RPMI7951 (cell line): Measurements from ENCODE around the gene KCTD1. TPM values are rescaled to one million over a fixed set of nuclear protein-coding genes. Genes with fewer than 3 reads are reported as not detected.
A peak's percentile ranks its signal among the peaks of the same experiment; 100 is the strongest.
"Not testable (repeated sequence)": the region's sequence is repeated elsewhere in the genome, so short reads cannot be mapped to it uniquely, and the experiment has no call there.

Experiments
- DNase-seq: peaks from one replicate; pipeline ENCODE4 v3.0.0-alpha.2; 2012; ENCODE audit warnings: low read depth
- total RNA-seq: library from RNA; depleted of rRNA; stranded (reverse); fragments of >200 nt; shearing (Covaris generic); gene quantifications from 2 replicates; pipeline ENCODE4 v1.2.3, GENCODE V29; 2014

Gene KCTD1
- total RNA-seq, 1 experiment from 2014 or later: 19.2 TPM

GRCh38 chr18:26458526-26459232, 89.7 kb downstream of the KCTD1 start:
- peak; percentile 80 for DNase-seq

GRCh38 chr18:26457611-26458353, 90.6 kb downstream of the KCTD1 start:
- DNase-seq: no peak

- DNase-seq: no peak
These were observed 91.2 kb downstream of the KCTD1 start for GRCh38 chr18:26457195-26457594.

DNA sequence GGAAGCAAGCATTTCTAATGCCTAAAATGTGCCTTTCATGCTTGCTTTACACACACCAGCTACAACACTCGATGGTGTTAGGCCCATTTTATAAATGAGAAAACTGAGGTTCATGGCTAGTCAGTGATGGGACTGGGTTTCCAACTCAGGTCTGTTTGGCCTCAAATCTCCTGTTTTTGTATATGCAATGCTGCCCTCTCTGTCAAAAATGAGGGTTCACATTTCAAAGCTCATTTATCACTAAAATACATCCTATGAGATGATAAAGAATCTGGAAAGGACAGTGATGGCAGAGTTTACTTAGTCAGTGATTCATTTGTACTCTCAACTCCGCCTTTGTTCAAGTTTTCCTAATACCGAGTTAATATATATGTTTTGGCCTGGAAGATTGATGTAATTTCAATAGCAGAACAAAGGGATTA, 92.3 kb downstream of the KCTD1 start:
- DNase-seq: no peak

- no peak for DNase-seq
These were observed 92.7 kb downstream of the KCTD1 start for GRCh38 chr18:26455639-26456038.

DNA sequence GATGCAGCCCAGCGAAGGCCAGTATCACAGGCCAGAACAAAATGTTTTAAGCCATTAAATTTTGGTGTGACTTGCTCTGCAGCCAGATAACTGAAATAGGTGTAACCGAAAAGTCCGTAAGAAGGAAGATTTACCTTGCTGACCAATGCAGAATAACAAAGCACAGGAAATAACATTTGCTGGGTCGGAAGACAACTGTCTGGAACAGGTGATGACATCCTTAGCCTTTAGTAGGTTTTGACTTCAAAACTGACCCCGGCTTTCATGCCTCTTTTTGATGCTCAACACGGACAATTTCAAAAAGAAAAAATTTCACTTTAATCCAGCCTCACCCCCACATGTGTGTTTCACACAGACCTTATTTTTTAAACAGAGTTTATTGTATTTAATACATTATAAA, 93.7 kb downstream of the KCTD1 start:
- DNase-seq: no peak

DNA sequence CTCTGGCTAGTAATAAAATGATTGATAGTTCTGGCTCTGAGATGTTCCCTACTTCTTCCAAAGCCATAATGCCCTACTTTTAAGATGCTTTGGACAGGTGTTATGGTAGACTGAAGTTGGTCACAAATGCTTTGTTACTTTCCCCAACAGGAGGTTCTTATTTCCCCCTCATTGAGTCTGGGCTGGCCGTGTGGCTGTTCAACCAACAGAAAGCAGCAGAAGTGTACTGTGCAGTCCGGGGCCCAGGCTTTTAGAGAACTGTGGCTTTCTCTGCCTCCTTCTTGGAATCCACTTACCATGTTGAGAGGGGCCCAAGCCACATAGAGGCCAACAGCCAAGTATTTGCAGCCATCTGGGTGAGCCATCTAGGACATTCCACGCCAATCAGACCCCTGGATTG, 94.2 kb downstream of the KCTD1 start:
- no peak for DNase-seq

- no peak for DNase-seq
These were observed 94.9 kb downstream of the KCTD1 start for GRCh38 chr18:26453386-26453901.

GRCh38 chr18:26450989-26451682, 97.2 kb downstream of the KCTD1 start:
- no peak for DNase-seq

GRCh38 chr18:26448714-26449159, 99.6 kb downstream of the KCTD1 start:
- DNase-seq: no peak

GRCh38 chr18:26443853-26444252, 104.5 kb downstream of the KCTD1 start:
- DNase-seq: no peak

DNA sequence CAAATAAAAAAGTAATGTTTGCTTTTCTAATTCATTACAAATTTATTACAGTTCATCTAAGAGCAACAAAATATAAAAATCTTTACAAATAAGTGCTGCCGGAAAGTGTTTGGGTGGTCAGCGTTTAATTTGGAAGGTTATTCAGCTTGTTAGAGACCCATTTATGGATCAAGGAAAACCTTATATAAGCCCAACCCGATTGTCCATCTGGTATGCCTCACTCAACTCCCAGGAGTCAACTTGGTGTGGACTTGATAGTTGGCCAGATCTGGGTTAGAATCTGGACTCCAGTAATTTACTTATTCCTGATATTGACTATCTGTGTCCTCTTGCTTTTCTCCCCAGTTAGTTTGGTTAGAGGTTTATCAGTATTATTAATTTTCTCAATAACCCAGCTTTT, 106.2 kb downstream of the KCTD1 start:
- peak; percentile 9 for DNase-seq

DNA sequence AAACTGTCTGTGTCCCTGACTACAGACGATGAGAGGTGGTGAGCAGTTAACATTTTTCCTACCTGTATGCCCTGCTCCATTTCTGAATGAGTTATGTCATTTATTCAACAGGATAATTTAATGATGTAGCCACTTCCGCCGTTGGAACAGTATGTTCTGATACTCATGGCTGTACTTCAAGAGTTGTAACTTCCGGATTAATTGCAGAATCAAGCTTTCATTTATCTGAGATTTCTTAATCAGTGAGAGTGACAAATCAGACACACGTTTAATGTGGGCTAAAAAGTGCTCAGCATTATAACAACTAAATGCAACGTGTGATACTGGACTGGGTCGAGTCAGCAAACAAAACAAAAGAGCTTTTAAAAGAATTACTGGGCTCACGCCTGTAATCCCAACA, 107.7 kb downstream of the KCTD1 start:
- DNase-seq: no peak

DNA sequence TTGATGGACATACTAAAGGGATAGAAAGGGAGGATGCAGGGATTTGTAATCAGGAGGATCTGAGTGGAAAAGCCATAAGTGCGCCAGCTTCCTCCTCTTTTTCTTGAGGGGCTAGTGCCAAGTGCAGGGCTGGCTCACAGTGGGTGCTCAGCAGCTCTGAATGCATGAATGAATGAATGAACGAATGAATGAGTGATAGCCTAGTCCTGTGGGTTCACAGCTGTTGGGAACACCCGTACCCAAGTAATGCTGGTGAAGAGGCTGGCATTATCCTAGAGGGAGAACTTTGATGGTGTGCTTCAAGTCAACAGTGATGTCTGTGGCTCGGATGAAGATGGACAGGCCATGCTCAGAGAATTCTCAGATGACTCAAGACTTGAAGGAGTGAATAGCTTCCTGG, 108.8 kb downstream of the KCTD1 start:
- DNase-seq: no peak

- DNase-seq: no peak
These were observed 109.4 kb downstream of the KCTD1 start for GRCh38 chr18:26438980-26439379.

DNA sequence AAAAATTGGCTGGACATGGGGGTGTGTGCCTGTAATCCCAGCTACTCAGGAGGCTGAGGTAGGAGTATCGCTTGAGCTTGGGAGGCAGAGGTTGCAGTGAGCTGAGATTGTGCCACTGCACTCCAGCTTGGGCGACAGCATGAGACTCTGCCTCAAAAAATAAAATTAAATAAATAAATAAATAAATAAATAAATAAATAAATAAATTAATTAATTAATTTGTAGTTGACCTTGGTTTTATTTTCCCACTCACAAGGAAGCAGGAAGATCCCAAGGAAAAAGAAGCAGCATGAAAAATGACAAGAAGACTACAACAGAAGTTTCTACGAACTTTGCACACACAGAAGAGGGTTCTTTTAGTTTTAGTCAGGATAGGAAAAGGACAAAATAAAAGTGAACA, 110.7 kb downstream of the KCTD1 start:
- not testable (repeated sequence) for DNase-seq

DNA sequence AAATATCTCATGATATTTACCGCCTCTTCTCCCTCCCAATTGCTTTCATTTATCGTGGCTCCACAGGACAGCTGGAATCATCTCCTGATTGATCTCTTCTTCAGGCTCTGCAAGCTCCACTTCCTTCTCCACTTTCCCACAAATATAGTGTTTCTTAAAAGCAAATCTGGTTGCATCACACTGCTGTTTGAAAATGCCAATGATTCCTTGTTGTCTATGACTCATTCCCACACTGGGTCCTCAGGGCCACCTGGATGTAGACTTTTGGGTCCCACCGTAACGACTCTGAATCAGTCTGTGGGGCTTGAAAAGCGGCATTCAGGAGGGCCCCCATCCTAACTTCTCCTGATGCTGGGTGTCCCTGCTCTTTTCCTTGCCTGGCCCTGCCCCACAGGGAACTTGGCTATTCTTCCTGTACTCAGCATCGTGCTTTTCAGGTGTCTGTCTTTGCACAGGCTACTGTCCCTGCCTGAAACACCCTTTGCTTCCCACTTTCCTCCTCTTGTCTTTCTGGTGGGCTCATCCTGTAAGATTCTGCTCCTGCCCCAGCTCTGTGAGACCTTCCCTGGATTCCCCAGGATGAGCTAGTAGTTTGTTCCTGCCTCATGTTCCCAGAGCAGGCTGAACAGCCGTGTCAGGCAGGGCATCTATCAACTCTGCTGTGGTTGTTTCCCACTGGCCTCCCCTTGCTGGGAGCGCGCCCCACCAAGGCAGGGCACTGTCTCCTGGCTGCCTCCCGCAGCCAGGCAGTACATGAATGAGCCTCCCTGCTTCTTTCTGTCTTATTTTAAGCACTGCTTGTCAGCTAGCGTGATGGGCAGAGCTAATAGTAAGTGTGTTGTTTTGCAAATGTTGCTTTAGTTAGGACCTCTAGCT, 111.9 kb downstream of the KCTD1 start:
- DNase-seq: peak; percentile 71

DNA sequence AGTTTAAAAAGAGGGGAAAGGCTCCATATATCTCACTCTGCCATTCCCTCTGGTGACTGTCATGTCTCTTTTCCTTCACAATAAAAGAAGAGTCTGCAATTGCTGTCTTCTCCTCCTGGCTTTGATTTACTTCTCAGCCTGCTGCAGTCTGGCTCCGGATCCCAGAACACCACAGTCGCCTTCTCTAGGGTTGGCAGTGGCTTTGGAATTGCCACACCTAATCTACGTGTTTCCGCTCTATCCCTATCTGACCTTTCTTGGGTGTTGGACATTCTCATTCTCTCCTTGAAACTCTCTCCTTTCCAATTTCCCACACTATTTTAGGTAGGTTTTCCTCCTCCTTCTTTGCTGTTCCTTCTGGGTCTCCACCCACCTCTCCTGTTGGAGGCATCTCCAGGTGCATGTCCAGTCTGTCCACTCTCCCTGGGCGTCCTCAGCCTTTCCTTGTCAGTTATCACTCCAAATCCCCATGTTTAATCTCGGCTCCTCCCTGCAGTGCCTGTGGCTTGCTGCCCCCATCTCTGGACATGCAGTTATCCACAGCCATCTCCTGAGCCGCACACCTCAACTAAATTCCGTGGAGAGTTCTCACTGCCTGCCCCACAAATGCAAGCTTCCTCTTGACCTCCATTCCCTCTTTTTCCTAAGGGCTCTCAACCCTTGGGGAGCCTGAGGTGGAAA, 112.8 kb downstream of the KCTD1 start:
- no peak for DNase-seq

- DNase-seq: no peak
These were observed 113.5 kb downstream of the KCTD1 start for GRCh38 chr18:26434887-26435286.

DNA sequence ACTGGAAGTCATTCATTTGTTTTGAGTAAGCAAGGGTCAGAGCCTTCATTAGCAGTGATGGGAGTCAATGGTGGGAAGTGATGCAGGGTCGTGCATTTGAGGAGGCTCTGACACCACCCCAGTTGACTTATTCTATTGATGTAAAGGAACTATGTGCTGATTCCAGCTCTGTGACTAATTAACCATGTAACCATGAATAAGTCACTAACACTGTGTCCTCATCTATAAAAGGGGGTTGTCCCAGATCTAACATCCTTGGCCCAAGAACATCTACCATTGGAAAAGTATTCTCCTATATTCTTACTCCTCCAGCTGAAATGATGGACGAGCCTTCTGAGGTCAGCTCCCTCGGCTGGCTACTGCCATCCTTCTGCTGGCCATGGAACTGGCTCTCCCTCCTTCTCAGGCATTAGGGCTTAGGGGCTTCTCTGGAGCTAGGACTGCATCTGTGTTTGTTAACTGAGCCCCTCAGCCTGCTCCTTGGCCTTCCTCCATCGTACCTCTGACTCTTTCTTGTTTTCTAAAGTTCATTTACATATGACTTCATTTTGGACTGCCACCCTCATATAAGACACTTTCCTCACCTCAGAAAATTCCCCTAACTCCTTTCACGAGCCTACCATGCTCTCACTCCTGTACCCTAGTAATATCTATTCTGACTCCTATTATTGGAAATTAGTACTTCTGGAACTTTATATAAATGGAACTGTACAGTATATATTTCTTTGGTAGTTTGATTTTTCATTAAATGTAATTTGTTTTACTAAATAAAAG, 115.5 kb downstream of the KCTD1 start:
- DNase-seq: no peak
